Smooth muscle cell (in vitro differentiated cells): ENCODE measurements around the gene JAKMIP1. TPM values are rescaled to one million over a fixed set of nuclear protein-coding genes. Genes with fewer than 3 reads are reported as not detected.

Source experiments
- DNase-seq: peaks from one replicate; lab custom pipeline; 2025; ENCODE audit not compliant: unreplicated experiment; lab: John Stamatoyannopoulos, UW
- H2AFZ ChIP-seq: fragments of 200-600 bp; sonication (generic); 2 replicates; pipeline ENCODE4 v1.6.0; 2016; ENCODE audit warnings: antibody characterized with exemption, low read depth, mild to moderate bottlenecking
- H3F3A ChIP-seq: fragments of 200-600 bp; sonication (generic); 2 replicates; pipeline ENCODE4 v1.6.0; 2017; ENCODE audit warnings: antibody characterized with exemption, low read depth
- H3K27ac ChIP-seq: fragments of 200-600 bp; sonication (generic); 2 replicates; pipeline ENCODE4 v1.5.1; 2016; ENCODE audit warnings: low read depth, mild to moderate bottlenecking
- H3K27me3 ChIP-seq: fragments of 200-600 bp; sonication (generic); 2 replicates; pipeline ENCODE4 v1.6.1; 2016; ENCODE audit warnings: low read depth, mild to moderate bottlenecking
- H3K36me3 ChIP-seq: fragments of 200-600 bp; sonication (generic); 2 replicates; pipeline ENCODE4 v1.5.1; 2016; ENCODE audit warnings: low read depth
- H3K4me1 ChIP-seq: fragments of 200-600 bp; sonication (generic); 2 replicates; pipeline ENCODE4 v1.5.1; 2016; ENCODE audit warnings: low read depth
- H3K4me2 ChIP-seq: fragments of 200-600 bp; sonication (generic); 2 replicates; pipeline ENCODE4 v1.6.0; 2016; ENCODE audit warnings: mild to moderate bottlenecking
- H3K4me3 ChIP-seq: fragments of 200-600 bp; sonication (generic); 2 replicates; pipeline ENCODE4 v1.5.1; 2016; ENCODE audit warnings: mild to moderate bottlenecking
- H3K79me2 ChIP-seq: fragments of 200-600 bp; sonication (generic); 2 replicates; pipeline ENCODE4 v1.6.0; 2016; ENCODE audit warnings: low read depth, mild to moderate bottlenecking
- H3K9ac ChIP-seq: fragments of 200-600 bp; sonication (generic); 2 replicates; pipeline ENCODE4 v1.6.0; 2016; ENCODE audit warnings: low read depth
- H3K9me3 ChIP-seq: fragments of 200-600 bp; sonication (generic); replicated peaks from 2 replicates; pipeline ENCODE4 v1.5.1; 2016; ENCODE audit warnings: low read depth
- H4K20me1 ChIP-seq: fragments of 200-600 bp; sonication (generic); 2 replicates; pipeline ENCODE4 v1.6.0; 2016; ENCODE audit warnings: low read depth
- CTCF ChIP-seq: fragments of 200-600 bp; sonication (generic); IDR thresholded peaks from 2 replicates; pipeline ENCODE4 v1.5.1; 2017; ENCODE audit warnings: borderline replicate concordance, mild to moderate bottlenecking, antibody characterized with exemption; ENCODE audit not compliant: insufficient read depth, poor library complexity, severe bottlenecking
- WGBS: methylation state at CpG from one replicate; pipeline ENCODE4 v1.1.7; 2016; ENCODE audit warnings: low lambda C conversion rate; 5-methylcytosine and 5-hydroxymethylcytosine counted together
- polyA plus RNA-seq: library from polyadenylated mRNA; unstranded; fragments of >200 nt; fragmentation: Nextera tagmentation; extraction: Ambion mirVana; gene quantifications from 2 replicates; pipeline ENCODE4 v1.2.1, GENCODE V29; 2016
- total RNA-seq: library from RNA; depleted of rRNA; stranded (reverse); fragments of >200 nt; gene quantifications from 2 replicates; pipeline ENCODE4 v1.2.3, GENCODE V29; 2014

Gene JAKMIP1
- total and polyA plus RNA-seq, 2 experiments from 2014 or later, result 0.64 TPM; not detected in 1

GRCh38 chr4:6074758-6075157 is 125.6 kb downstream of the JAKMIP1 start:
- H4K20me1 ChIP-seq, result no peaks in the 10 kb centered on the region
- no peak overlapping the region for H3K4me2 ChIP-seq
- DNase-seq, result no peak
- 87% methylated on average over 6 of the region's 6 CpGs for WGBS
- H3K27ac ChIP-seq, result no peak overlapping the region
- no peaks in the 10 kb centered on the region for H3K9me3 ChIP-seq
- no peaks in the 10 kb centered on the region for H3F3A ChIP-seq
- no peaks in the 10 kb centered on the region for H3K79me2 ChIP-seq
- no peak overlapping the region for H3K9ac ChIP-seq
- H3K4me1 ChIP-seq, result peaks cover 9% of the 10 kb centered on the region
- H2AFZ ChIP-seq, result no peak overlapping the region
- no peaks in the 10 kb centered on the region for H3K36me3 ChIP-seq
- peaks cover 8% of the 10 kb centered on the region for H3K27me3 ChIP-seq
- H3K4me3 ChIP-seq, result no peak overlapping the region
- no peak for TF ChIP-seq CTCF

- Histone ChIP-seq H3K4me2 (no peak overlapping the region), H3F3A (no peaks in the 10 kb centered on the region), H3K79me2 (no peaks in the 10 kb centered on the region), H3K27me3 (peaks cover 5% of the 10 kb centered on the region), H3K9ac (no peak overlapping the region), H3K4me1 (peaks cover 9% of the 10 kb centered on the region), H3K9me3 (no peaks in the 10 kb centered on the region), H3K4me3 (no peak overlapping the region), H2AFZ (no peak overlapping the region), H3K36me3 (no peaks in the 10 kb centered on the region), H4K20me1 (no peaks in the 10 kb centered on the region), H3K27ac (no peak overlapping the region)
- TF ChIP-seq CTCF, result no peak
- DNase-seq, result no peak
- WGBS, result 81% methylated on average over 8 of the region's 8 CpGs
These were observed 128.2 kb downstream of the JAKMIP1 start for GRCh38 chr4:6071959-6072720.

- no peak for DNase-seq
- Histone ChIP-seq H3K27me3 (peaks cover 5% of the 10 kb centered on the region), H3K79me2 (no peaks in the 10 kb centered on the region), H3F3A (no peaks in the 10 kb centered on the region), H3K4me1 (peaks cover 9% of the 10 kb centered on the region), H4K20me1 (no peaks in the 10 kb centered on the region), H3K27ac (no peak overlapping the region), H3K9ac (no peak overlapping the region), H3K9me3 (no peaks in the 10 kb centered on the region), H2AFZ (no peak overlapping the region), H3K36me3 (no peaks in the 10 kb centered on the region), H3K4me3 (no peak overlapping the region), H3K4me2 (no peak overlapping the region)
- WGBS, result 69% methylated on average over 14 of the region's 14 CpGs
- TF ChIP-seq CTCF, result no peak
These were observed 129.0 kb downstream of the JAKMIP1 start for GRCh38 chr4:6071191-6071958.
